Left ventricle myocardium inferior (tissue), 1 donor: Measurements from ENCODE around the gene AMZ1. TPM values are rescaled to one million over a fixed set of nuclear protein-coding genes. Genes with fewer than 3 reads are reported as not detected.
A peak's percentile ranks its signal among the peaks of the same experiment; 100 is the strongest.
"Not testable (repeated sequence)": the region's sequence is repeated elsewhere in the genome, so short reads cannot be mapped to it uniquely, and the experiment has no call there.

Experiments
- DNase-seq: peaks from one replicate; pipeline ENCODE4 v3.0.0-alpha.2; 2020
- H3K27ac ChIP-seq: fragments of 200-600 bp; replicated peaks from 2 replicates; pipeline ENCODE4 v1.8.0; 2021
- H3K27me3 ChIP-seq: fragments of 200-600 bp; 2 replicates; pipeline ENCODE4 v1.8.0; 2021; ENCODE audit warnings: low read depth
- H3K36me3 ChIP-seq: fragments of 200-600 bp; 2 replicates; pipeline ENCODE4 v1.8.0; 2021
- H3K4me1 ChIP-seq: fragments of 200-600 bp; 2 replicates; pipeline ENCODE4 v1.8.0; 2021
- H3K4me3 ChIP-seq: fragments of 200-600 bp; 2 replicates; pipeline ENCODE4 v1.8.0; 2021; ENCODE audit warnings: mild to moderate bottlenecking, moderate library complexity
- H3K9me3 ChIP-seq: fragments of 200-600 bp; replicated peaks from 2 replicates; pipeline ENCODE4 v1.8.0; 2021
- CTCF ChIP-seq: fragments of 200-600 bp; IDR thresholded peaks from 2 replicates; pipeline ENCODE4 v1.8.0; 2021; ENCODE audit warnings: antibody characterized with exemption, mild to moderate bottlenecking, borderline replicate concordance
- intact Hi-C: fragments of 100-400 bp; cut with micrococcal nuclease; formaldehyde crosslinking; loops from one replicate; pipeline ENCODE4 v1.11.0; 2022
- total RNA-seq: library from RNA; stranded (reverse); fragmentation: NEBNext Ultra II Directional; extraction: Animal tissue kit (Norgen Biotek cat#: 25700); gene quantifications from one replicate; pipeline ENCODE4 v1.2.1, GENCODE V29; 2021
- donor health status: DM: no; HTN: yes; CAD: no; lungs with severe emphysema.

Gene AMZ1
- total RNA-seq, 1 donor from 2014 or later: 0.11 TPM

GRCh38 chr7:2737771-2738540 is 50.0 kb downstream of the AMZ1 start:
- Histone ChIP-seq H3K27ac (peak overlapping the region; percentile 54), H3K4me1 (peaks cover 74% of the 10 kb centered on the region)
- intact Hi-C loops: no loop called here

DNA sequence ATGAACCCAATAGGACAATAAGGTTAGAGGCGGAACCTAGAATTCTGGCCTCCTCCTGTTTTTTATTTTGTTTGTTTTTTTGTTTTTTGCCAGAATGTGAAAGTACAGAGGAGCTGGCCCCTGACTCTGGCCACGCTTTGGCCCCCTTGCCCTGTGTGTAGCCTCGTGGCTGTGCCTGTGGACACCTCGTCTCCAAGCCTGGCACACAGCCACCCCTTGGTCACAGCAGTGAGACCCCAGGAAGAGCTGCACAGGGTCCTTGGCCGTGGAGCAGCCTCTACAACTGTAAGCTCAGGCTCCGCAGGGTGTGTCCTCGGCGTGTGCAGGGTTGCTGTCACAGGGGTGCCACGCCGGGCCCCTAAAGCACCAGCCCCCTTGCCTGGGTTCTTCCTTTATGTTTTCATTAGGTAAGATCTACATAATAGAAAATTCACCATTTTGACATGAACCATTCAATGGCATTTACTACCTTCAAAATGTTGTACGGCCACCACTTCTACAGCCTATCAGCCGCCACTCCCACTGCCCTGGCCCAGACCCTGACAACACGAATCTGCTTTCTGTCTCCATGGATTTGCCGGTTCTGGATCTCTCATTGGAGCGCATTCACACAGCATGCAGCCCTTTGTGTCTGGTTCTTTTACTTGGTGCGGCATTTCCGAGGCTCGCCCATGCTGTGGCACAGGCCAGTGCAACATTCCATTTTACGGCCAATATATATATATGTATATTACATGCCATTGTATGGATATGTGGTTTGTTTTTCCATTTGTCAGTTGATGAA is 51.0 kb downstream of the AMZ1 start:
- Histone ChIP-seq H3K27me3 (no peaks in the 10 kb centered on the region), H3K4me1 (peaks cover 64% of the 10 kb centered on the region), H3K4me3 (no peak overlapping the region), H3K27ac (peak overlapping the region; percentile 54), H3K36me3 (no peaks in the 10 kb centered on the region), H3K9me3 (peaks cover 1% of the 10 kb centered on the region)
- intact Hi-C loops: no loop called here
- no peak for DNase-seq
- no peak for TF ChIP-seq CTCF

More at GRCh38 chr7:2737771-2738540, 50.0 kb downstream of the AMZ1 start:
- TF ChIP-seq CTCF: no peak
- no peaks in the 10 kb centered on the region for H3K36me3 ChIP-seq
- no peaks in the 10 kb centered on the region for H3K27me3 ChIP-seq
- DNase-seq: no peak
- peaks cover 9% of the 10 kb centered on the region for H3K9me3 ChIP-seq
- H3K4me3 ChIP-seq: peak overlapping the region; percentile 1

DNA sequence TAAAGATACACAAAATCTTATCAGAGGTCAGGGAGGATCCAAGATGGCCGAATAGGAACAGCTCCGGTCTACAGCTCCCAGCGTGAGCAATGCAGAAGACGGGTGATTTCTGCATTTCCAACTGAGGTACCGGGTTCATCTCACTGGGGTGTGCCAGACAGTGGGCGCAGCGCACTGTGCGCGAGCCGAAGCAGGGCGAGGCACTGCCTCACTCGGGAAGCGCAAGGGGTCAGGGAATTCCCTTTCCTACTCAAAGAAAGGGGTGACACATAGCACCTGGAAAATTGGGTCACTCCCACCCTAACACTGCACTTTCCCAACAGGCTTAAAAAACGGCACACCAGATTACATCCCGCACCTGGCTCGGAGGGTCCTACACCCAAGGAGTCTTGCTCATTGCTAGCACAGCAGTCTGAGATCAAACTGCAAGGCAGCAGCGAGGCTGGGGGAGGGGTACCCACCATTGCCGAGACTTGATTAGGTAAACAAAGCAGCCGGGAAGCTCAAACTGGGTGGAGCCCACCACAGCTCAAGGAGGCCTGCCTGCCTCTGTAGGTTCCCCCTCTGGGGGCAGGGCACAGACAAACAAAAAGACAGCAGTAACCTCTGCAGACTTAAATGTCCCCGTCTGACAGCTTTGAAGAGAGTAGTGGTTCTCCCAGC is 55.7 kb downstream of the AMZ1 start:
- H3K4me3 ChIP-seq, intact Hi-C loops, DNase-seq, H3K27me3 ChIP-seq, H3K27ac ChIP-seq, H3K36me3 ChIP-seq, H3K9me3 ChIP-seq: not testable (repeated sequence)
- H3K4me1 ChIP-seq: peaks cover 19% of the 10 kb centered on the region

DNA sequence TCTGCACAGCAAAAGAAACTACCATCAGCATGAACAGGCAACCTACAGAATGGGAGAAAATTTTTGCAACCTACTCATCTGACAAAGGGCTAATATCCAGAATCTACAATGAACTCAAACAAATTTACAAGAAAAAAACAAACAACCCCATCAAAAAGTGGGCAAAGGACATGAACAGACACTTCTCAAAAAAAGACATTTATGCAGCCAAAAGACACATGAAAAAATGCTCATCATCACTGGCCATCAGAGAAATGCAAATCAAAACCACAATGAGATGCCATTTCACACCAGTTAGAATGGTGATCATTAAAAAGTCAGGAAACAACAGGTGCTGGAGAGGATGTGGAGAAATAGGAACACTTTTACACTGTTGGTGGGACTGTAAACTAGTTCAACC is 60.7 kb downstream of the AMZ1 start:
- H3K36me3 ChIP-seq, H3K27ac ChIP-seq, intact Hi-C loops, H3K9me3 ChIP-seq, H3K4me3 ChIP-seq, H3K4me1 ChIP-seq, H3K27me3 ChIP-seq, DNase-seq: not testable (repeated sequence)

- Histone ChIP-seq H3K27ac (no peak overlapping the region), H3K4me3 (no peak overlapping the region), H3K36me3 (no peaks in the 10 kb centered on the region), H3K4me1 (peaks cover 8% of the 10 kb centered on the region), H3K27me3 (no peaks in the 10 kb centered on the region), H3K9me3 (no peaks in the 10 kb centered on the region)
- intact Hi-C loops: no loop called here
- no peak for DNase-seq
- TF ChIP-seq CTCF: no peak
Measured at GRCh38 chr7:2750004-2750407, 62.0 kb downstream of the AMZ1 start.

- H3K27ac ChIP-seq: peak overlapping the region; percentile 5
- H3K9me3 ChIP-seq: no peaks in the 10 kb centered on the region
- no peak for TF ChIP-seq CTCF
- no peak overlapping the region for H3K4me3 ChIP-seq
- H3K36me3 ChIP-seq: no peaks in the 10 kb centered on the region
- no peaks in the 10 kb centered on the region for H3K27me3 ChIP-seq
- intact Hi-C loops: no loop called here
- peaks cover 8% of the 10 kb centered on the region for H3K4me1 ChIP-seq
- DNase-seq: no peak
Measured at GRCh38 chr7:2751086-2751485, 63.1 kb downstream of the AMZ1 start.
